ENCODE results near the gene NUTM1. TPM values are rescaled to one million over a fixed set of nuclear protein-coding genes. Genes with fewer than 3 reads are reported as not detected.
"Not testable (repeated sequence)": the region's sequence is repeated elsewhere in the genome, so short reads cannot be mapped to it uniquely, and the experiment has no call there.

Gene NUTM1
- total RNA-seq, 1 donor from 2014 or later: not detected

DNA sequence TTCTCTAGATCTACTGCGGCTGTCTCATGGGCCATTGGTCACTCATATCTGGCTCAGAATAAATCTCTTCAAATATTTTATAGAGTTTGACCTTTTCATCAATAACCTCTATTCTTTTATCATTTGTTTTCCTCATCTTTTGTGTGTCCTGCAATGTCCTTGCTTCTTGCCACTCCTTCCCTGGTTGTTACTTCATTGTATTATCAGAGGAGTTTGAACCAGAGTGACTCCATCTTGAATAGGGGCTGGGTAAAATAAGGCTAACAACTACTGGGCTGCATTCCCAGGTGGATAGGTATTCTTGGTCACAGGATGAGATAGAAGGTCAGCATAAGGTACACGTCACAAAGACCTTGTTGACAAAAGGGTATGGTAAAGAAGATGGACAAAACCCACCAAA lies 33.7 kb downstream of the NUTM1 start:
- H3K4me1 Mint-ChIP-seq (ENCODE audit: unreplicated experiment): no peaks in the 10 kb centered on the region
- H3K36me3 Mint-ChIP-seq: peaks cover 3% of the 10 kb centered on the region
- no peak for DNase-seq (ENCODE audit: extremely low spot score, unreplicated experiment)
- H3K9me3 Mint-ChIP-seq: no peaks in the 10 kb centered on the region
- H3K27me3 Mint-ChIP-seq: no peaks in the 10 kb centered on the region
- TF ChIP-seq, protein P1, sequence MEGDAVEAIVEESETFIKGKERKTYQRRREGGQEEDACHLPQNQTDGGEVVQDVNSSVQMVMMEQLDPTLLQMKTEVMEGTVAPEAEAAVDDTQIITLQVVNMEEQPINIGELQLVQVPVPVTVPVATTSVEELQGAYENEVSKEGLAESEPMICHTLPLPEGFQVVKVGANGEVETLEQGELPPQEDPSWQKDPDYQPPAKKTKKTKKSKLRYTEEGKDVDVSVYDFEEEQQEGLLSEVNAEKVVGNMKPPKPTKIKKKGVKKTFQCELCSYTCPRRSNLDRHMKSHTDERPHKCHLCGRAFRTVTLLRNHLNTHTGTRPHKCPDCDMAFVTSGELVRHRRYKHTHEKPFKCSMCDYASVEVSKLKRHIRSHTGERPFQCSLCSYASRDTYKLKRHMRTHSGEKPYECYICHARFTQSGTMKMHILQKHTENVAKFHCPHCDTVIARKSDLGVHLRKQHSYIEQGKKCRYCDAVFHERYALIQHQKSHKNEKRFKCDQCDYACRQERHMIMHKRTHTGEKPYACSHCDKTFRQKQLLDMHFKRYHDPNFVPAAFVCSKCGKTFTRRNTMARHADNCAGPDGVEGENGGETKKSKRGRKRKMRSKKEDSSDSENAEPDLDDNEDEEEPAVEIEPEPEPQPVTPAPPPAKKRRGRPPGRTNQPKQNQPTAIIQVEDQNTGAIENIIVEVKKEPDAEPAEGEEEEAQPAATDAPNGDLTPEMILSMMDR (conservative IDR thresholded peaks at IDR 0.05): no peak
- H3K27ac Mint-ChIP-seq: no peak overlapping the region
- H3K4me3 Mint-ChIP-seq: no peak overlapping the region

DNA sequence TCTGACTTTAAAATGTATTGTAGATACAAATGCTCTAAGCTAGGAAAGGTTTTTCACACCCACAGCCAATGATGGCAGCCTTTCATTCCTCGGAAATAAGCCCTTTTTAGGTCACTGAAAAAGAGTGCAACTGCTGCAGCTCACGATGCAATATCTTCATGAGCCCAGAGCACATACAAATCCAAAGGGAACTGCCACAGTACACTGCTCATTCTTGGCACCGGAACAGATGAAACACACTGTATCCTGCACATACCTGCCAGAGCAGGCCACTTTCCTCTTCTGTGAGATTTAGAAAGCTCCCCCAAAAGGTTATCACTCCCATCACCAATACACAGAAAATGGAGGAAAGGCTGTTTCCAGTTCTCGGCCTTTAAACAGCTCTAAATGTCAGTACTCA lies 37.4 kb downstream of the NUTM1 start:
- not testable (repeated sequence) for H3K9me3 Mint-ChIP-seq; H3K27me3 Mint-ChIP-seq; H3K36me3 Mint-ChIP-seq; H3K27ac Mint-ChIP-seq; H3K4me3 Mint-ChIP-seq; DNase-seq (ENCODE audit: extremely low spot score, unreplicated experiment); H3K4me1 Mint-ChIP-seq (ENCODE audit: unreplicated experiment)

DNA sequence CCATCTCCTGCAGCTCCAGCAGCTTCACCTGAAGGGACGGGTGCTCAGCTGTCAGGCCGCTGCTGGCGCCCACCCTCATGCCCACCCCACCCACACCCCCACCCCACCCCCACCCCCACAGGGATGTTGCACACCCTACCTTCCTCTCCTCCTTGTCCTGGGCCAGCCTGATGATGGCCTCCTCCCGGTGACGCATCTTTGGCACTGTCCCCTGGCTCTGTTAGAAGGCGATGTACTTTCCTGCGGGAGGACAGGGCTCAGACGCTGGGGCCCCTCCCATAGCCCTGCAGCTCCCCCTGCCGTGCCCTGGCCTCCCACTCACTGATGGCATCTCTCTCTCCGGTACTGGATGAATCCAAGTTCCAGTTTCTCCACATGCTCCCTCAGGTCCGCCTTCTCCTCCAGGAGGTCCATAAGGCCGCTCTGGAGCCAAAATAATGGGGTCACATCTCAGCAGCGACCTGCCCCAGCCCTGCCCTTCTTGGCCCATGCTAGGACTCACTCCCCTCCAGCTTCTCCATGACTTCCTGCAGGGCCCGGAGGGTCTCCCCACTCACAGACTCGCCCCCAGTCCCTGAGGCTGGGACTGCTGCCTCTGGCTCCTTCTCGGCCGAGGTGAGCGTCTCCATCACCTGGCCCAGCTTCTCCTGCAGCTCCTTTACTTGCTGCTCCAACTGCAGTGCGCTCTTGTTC lies 38.9 kb downstream of the NUTM1 start:
- H3K4me1 Mint-ChIP-seq (ENCODE audit: unreplicated experiment); H3K4me3 Mint-ChIP-seq; H3K9me3 Mint-ChIP-seq; H3K27me3 Mint-ChIP-seq; DNase-seq (ENCODE audit: extremely low spot score, unreplicated experiment); H3K27ac Mint-ChIP-seq; H3K36me3 Mint-ChIP-seq: not testable (repeated sequence)

DNA sequence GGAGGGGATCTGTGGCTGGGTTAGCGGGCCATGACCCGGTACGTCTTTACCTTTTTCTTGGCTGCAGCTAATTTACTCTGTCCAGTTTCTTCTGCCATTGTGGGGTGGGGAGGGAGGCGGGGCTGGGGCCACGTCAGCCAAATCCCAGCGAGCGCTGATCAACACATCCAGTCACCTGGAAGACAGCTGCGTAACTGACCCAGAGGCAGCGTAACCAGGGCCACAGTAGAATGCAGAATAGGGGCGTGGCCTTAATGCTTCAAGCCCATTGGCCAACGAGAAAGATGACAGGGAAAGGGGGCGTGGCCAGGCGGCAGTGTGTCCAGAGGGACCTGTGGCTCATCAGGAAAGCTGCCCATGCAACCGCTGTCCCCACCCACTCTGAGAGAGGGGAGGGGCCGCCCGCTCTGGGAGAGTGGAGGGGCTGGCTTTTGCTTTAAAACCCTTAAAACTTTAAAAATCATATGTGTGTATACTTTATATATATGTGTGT lies 46.5 kb downstream of the NUTM1 start:
- H3K4me3 Mint-ChIP-seq; H3K36me3 Mint-ChIP-seq; H3K27me3 Mint-ChIP-seq; H3K4me1 Mint-ChIP-seq (ENCODE audit: unreplicated experiment); H3K9me3 Mint-ChIP-seq; H3K27ac Mint-ChIP-seq; DNase-seq (ENCODE audit: extremely low spot score, unreplicated experiment): not testable (repeated sequence)

DNA sequence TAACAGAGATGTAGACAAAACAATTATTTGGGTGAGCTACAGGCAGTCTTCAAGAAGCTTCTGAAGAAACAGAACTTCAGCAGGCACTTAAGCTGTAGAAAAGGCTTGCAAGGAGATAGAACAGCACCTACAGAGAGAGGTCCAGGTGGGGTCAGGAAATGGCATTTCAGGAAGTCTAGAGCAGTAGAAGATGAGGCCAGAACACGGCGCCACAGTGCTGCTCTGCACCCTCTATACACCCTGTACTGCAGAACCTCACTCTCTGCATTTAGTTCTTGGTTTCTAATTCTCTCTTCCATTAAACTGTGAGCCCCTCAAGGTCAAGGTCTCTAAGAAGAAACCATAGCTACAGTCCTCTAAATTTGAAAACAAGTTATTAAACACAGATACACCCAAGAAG lies 49.9 kb downstream of the NUTM1 start:
- not testable (repeated sequence) for H3K27me3 Mint-ChIP-seq; H3K9me3 Mint-ChIP-seq; H3K4me1 Mint-ChIP-seq (ENCODE audit: unreplicated experiment); H3K27ac Mint-ChIP-seq; H3K4me3 Mint-ChIP-seq; DNase-seq (ENCODE audit: extremely low spot score, unreplicated experiment); H3K36me3 Mint-ChIP-seq

DNA sequence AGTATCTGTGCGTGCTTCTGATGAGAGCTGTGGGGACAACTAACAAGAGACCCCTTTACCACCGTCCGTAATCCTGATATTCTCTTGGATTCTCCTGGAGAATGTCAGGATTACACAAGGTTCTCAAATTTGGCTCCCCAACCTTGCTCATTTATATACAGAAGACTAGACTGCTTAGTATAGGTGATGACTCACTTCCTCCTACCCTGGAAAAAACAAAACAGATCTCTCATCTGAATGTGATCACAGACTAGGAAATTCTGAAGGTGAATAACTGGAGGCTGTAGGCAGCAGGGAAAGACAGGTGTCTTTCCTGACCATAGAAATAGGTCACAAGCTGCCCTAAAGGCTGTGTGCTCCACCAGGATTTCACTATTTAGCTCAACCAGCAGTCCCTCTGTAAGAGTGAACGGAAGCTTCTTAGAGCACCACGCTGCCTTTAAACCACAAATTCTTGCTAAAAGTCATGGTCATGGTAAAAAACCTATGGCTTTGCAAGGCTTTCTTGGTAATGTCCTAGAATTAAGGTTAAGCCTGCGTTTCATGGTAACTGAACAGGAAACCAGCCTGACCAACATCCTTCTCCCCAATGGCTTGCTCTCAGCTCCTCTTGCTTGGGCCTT lies 54.6 kb downstream of the NUTM1 start:
- H3K4me3 Mint-ChIP-seq; H3K4me1 Mint-ChIP-seq (ENCODE audit: unreplicated experiment); DNase-seq (ENCODE audit: extremely low spot score, unreplicated experiment); H3K27ac Mint-ChIP-seq; H3K36me3 Mint-ChIP-seq; H3K27me3 Mint-ChIP-seq; H3K9me3 Mint-ChIP-seq: not testable (repeated sequence)

DNA sequence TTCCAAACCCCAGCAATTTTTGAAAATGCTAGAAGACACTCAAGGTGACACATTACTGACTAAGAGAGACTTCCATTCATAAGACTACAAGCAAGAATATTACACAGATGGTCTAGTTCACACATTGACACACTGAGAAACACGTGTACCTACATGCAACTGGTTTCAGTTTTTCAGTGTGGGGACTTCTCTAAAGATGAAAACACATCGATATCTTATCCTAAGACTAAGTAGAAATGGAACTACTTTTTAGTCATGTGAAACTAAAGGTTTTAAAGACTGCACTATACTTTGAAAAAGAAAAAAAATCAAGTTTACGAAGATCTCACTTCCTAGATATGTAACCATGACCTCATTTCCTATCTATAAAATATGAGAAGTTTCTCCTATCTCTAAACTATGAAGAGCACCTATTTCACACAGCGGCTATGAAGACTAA lies 60.1 kb downstream of the NUTM1 start:
- not testable (repeated sequence) for H3K9me3 Mint-ChIP-seq; H3K36me3 Mint-ChIP-seq; H3K27ac Mint-ChIP-seq; H3K4me3 Mint-ChIP-seq; DNase-seq (ENCODE audit: extremely low spot score, unreplicated experiment); H3K4me1 Mint-ChIP-seq (ENCODE audit: unreplicated experiment); H3K27me3 Mint-ChIP-seq

DNA sequence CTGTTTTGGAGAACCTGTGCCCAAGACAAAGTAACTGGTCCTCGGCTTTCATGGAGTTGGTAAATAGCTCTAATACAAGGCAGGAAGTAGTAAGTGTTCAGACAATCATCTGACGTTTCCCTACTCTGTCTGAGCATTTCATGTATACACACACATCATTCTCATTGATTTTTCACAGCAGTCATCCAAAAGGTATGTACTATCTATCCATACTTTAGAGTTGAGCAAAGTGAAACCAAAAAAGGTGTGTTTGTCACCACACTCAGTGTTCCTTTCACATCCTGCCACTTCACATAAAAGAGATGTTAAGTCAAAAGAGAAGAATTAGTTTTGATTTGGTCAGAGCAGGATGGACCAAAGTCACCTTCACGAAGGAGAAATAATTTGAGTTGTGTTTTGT lies 60.8 kb downstream of the NUTM1 start:
- not testable (repeated sequence) for H3K4me3 Mint-ChIP-seq; H3K27ac Mint-ChIP-seq; H3K4me1 Mint-ChIP-seq (ENCODE audit: unreplicated experiment); H3K27me3 Mint-ChIP-seq; H3K36me3 Mint-ChIP-seq; DNase-seq (ENCODE audit: extremely low spot score, unreplicated experiment); H3K9me3 Mint-ChIP-seq

Small RNA genes lying within 50 kb of the gene (microRNA-seq; reads per million reads assigned to microRNA genes)
- gene MIR1233-1: not detected

Other genes starting within 250 kb of the NUTM1 start
- 47.5 and 54.5 TPM in 2 replicates for gene EMC7, start 241.5 kb upstream of the NUTM1 start, total RNA-seq (ENCODE audit: low replicate concordance)
- gene PGBD4, start 241.2 kb upstream of the NUTM1 start, total RNA-seq (ENCODE audit: low replicate concordance): 2.2 and 2.4 TPM in 2 replicates
- 51.8 and 63.9 TPM in 2 replicates for gene KATNBL1, start 133.2 kb upstream of the NUTM1 start, total RNA-seq (ENCODE audit: low replicate concordance)
- gene EMC4, start 118.3 kb upstream of the NUTM1 start, total RNA-seq (ENCODE audit: low replicate concordance): 102 and 111 TPM in 2 replicates
- gene SLC12A6, start 5.5 kb upstream of the NUTM1 start, total RNA-seq (ENCODE audit: low replicate concordance): 14.5 and 15.0 TPM in 2 replicates
- gene NOP10, start 179 bp upstream of the NUTM1 start, total RNA-seq (ENCODE audit: low replicate concordance): 143 and 157 TPM in 2 replicates
- gene LPCAT4, start 23.9 kb downstream of the NUTM1 start, total RNA-seq (ENCODE audit: low replicate concordance): 87.5 and 90.6 TPM in 2 replicates
- 64.0 and 135 TPM in 2 replicates for gene GOLGA8A, start 94.5 kb downstream of the NUTM1 start, total RNA-seq (ENCODE audit: low replicate concordance)
- gene GOLGA8B, start 240.3 kb downstream of the NUTM1 start, total RNA-seq (ENCODE audit: low replicate concordance): 24.0 and 68.1 TPM in 2 replicates

All from type B pancreatic cell (in vitro differentiated cells).